GM12864 (cell line): ENCODE data around the gene KCNA2.

Experiments used
- DNase-seq: peaks from one replicate; pipeline ENCODE4 v3.0.0-alpha.2; 2011; ENCODE audit warnings: low read depth
- H3K4me3 ChIP-seq: 2 replicates; pipeline ENCODE4 v1.5.1; 2011; ENCODE audit warnings: mild to moderate bottlenecking, low read depth, low read length, control low read depth
- TF ChIP-seq, protein P1 (sequence below): IDR thresholded peaks from 2 replicates; pipeline ENCODE4 v1.5.1; 2011; ENCODE audit warnings: low read depth, mild to moderate bottlenecking, moderate library complexity, low read length, control low read depth, inconsistent platforms; ENCODE audit errors: missing control alignments

Gene KCNA2

DNA sequence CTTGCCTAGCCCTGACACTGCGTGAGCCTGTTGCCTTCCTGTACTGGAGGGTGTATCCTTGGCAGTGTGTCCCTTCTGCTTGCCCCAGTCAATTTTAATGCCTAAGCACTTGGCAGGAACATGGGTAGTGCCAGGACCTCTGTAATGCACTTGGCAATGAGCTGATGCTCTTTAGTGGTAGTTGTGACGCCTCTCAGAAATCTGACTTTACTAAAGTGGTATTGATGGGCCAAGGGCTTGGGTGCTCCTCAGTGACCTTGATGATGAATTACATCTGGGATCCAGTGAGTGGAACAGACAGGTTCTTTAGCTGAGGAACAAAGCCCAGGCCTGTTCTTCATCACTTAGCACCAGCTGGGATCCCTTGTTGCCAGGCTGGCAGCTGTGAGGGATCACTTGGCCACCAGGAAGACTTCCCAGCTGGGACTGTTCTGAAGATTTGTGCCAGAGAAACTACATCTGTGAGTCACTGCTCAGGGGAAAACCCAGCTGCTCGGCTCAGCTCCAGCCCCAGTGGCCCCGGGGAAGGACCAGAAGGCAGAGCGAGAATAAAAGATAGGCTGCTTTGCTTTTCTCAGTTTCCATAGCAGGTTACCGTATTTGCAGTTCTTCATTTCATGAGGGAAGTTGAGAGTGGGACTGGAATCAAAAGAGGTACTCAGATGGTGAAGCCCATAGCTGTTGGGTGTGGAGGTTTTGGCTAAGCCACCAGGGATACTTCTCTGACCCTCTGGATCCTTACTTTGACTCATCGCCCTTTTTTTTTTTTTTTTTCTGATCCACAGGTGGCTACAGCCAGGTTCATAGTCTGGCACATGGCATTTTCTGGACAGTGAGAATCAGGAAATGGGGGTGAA, 28.5 kb upstream of the KCNA2 start:
- no peak overlapping the region for H3K4me3 ChIP-seq
- DNase-seq: peak; percentile 88
- TF ChIP-seq, protein P1, sequence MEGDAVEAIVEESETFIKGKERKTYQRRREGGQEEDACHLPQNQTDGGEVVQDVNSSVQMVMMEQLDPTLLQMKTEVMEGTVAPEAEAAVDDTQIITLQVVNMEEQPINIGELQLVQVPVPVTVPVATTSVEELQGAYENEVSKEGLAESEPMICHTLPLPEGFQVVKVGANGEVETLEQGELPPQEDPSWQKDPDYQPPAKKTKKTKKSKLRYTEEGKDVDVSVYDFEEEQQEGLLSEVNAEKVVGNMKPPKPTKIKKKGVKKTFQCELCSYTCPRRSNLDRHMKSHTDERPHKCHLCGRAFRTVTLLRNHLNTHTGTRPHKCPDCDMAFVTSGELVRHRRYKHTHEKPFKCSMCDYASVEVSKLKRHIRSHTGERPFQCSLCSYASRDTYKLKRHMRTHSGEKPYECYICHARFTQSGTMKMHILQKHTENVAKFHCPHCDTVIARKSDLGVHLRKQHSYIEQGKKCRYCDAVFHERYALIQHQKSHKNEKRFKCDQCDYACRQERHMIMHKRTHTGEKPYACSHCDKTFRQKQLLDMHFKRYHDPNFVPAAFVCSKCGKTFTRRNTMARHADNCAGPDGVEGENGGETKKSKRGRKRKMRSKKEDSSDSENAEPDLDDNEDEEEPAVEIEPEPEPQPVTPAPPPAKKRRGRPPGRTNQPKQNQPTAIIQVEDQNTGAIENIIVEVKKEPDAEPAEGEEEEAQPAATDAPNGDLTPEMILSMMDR: no peak

DNA sequence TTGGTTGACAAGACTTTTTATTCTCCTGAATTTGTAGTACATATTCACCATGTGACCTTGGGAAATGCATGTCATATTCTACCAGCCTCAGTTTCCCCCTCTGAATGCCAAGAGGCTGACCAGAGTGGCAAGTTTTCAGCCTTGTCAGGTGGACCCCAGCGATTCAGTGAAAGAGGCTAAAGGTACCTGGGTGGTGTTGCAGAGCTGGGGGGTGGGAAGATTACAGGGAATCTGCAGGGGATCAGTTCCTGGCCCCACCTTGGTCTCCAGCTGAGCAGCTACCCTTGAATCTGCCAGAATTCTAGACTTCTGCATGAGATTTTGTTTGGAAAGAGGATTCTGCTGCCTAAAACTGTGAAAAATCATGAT, 27.9 kb upstream of the KCNA2 start:
- H3K4me3 ChIP-seq: no peak overlapping the region
- TF ChIP-seq, protein P1: no peak
- DNase-seq: no peak

DNA sequence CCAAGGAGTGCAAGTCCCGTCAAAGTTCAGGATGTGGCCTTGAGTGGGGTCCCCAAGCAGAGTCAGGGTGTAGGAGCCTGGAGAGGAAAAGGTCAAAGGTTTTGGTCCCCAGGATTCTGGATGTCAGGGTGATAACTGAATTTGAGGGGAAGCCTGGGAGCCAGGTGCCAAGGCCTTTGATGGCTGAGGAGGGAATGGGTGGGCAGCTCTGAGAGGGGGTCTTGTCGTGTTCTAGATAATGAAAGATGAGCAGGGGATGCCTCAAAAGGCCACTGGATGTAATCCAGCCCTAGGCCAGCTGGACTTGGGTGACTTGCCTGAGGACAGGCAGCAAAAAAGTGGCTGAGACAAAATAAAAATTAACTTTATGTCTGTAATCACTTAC, 27.5 kb upstream of the KCNA2 start:
- H3K4me3 ChIP-seq: no peak overlapping the region
- TF ChIP-seq, protein P1: no peak
- no peak for DNase-seq

DNA sequence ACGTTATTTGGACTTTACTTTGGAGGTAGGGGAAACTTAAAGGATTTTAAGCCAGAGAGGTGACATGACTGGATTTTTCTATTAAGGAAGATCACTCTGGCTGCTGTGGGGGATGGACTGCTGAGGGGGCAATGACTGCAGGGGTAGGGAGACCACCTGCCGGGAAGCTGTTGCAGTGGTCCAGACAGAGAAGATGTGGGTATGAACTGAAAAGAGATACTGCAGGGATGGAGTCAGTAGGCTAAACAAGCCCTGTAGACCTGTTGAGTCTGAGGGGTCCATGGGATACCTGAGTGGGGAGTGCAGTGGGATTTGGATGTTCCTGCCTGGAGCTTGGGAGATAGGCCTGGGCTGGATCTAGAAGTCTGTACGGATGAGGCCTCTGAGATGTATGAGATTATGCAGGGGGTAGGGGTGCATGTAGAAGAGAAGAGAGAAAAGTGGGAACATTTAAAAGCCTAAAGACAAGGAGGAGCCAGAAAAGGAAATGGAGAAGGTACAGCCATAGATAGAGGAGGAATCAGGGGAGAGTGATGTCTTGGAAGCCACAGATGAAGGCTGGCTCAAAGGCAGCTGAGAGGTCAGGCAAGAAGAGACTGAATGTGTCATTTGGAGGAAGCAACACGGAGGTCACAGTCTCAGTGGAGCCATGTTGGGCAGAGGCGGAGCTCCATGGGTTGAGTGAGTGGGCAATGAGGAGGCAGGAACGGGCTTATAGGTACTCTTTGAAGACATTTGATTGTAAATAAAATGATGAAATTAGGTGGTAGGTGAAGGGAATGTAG, 25.9 kb upstream of the KCNA2 start:
- TF ChIP-seq, protein P1: no peak
- DNase-seq: no peak
- H3K4me3 ChIP-seq: peak overlapping the region; percentile 38

DNA sequence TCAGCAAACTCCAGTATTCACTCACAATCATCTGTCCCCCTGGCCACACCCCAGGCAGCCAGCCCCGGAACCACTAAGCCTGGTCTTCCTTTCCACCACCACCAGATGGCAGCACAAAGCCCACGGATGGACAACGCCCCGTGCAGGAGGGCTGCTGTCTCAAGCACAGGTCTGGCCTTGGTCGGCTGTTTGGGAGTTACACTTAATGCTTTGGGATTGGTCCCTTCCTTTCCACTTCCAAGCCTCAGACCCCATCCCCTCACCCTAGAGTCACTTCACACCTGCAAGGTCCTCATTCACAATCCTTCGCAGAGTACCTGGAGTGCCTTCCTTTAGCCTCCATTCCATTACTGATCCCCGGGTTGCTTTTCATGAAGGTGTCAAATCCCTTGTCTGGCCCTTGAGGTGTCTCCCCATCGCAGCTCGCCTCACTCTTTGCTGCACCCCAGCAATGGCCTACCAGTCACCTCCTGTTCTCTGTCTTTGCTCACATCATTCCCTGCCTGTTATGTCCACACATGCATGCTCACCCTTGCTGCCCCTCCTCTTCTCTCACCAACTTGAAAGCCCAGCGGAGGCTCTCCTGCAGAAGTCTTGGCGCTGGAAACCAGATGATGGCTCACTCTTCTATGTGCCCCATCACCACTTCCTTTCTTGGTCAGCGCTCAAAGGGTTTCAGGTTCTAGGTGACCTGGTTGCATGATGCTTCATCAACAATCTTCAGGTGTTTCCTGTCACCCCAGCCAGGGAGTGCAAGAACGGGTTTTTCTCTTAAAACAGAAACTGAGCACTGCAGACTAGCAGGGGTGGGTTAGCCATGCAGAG, 24.9 kb upstream of the KCNA2 start:
- peak overlapping the region; percentile 38 for H3K4me3 ChIP-seq
- TF ChIP-seq, protein P1: peak; percentile 85
- peak; percentile 93 for DNase-seq

DNA sequence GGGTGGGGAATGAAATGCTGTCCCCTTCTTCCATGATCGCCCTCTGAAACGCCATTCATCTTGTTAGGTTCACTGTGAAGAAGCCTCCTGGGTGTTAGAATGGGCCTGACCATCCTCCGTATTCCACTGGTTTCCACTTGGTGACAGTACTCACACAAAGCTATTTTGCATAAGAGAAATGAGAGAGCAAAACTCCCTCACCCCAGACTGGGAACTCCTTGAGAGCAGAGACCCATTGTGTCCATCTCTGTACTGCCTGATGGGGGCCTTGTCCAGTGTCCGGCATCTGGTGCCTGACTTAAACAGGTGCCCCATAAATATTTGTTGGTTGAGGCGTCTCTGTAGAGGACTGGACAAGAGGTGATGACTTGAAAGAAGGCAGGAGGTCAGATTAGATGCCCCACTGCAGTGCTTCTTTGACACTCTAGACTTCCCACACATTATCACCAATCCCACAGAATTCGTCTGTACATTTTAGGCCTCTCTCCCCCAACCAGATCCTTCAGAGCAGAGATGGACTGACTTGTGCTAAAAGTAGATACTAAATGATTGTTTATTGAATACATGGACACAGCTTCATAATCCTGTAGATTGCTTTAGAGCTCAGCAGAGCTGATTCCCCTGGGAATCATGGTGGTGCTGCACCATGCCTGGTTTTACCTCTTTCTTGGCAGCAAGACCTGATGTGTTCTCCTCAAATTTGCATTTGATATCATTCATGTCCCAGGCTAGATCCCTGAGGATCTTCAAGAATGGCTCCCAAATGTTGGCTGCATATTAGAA, 22.4 kb upstream of the KCNA2 start:
- no peak overlapping the region for H3K4me3 ChIP-seq
- TF ChIP-seq, protein P1: no peak
- DNase-seq: no peak
